GM12865 (cell line): ENCODE results near the gene CUZD1.
"Not testable (repeated sequence)": the region's sequence is repeated elsewhere in the genome, so short reads cannot be mapped to it uniquely, and the experiment has no call there.

Experiments
- DNase-seq: peaks from one replicate; pipeline ENCODE4 v3.0.0; 2010; ENCODE audit warnings: low read depth
- H3K4me3 ChIP-seq: 2 replicates; pipeline ENCODE4 v1.5.1; 2011; ENCODE audit warnings: mild to moderate bottlenecking, low read depth, low read length, control low read depth
- TF ChIP-seq, protein P1 (sequence below): IDR thresholded peaks from 2 replicates; pipeline ENCODE4 v1.5.1; 2011; ENCODE audit warnings: low read length, control low read depth, low read depth, inconsistent platforms; ENCODE audit not compliant: insufficient read depth; ENCODE audit errors: missing control alignments

CUZD1 gene

DNA sequence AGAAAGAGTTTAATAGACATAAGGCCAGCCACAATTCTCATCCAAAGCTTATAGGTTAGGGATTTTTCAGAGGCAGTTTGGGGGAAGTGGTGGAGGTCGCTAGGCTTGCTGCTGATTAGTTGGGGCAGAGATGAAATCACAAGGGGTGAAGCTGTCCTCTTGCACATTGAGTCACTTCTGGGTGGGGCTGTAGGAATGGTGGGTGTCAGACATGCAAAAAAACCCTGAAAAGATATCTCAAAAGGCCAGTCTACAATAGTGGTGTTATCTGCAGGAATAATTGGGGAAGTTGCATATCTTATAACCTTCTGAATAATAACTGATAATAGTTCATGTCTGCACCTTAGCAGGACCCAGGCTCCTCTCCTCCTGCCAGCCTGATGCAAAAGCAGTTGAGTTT is 31.6 kb upstream of the CUZD1 start:
- H3K4me3 ChIP-seq: no peak overlapping the region
- TF ChIP-seq, protein P1, sequence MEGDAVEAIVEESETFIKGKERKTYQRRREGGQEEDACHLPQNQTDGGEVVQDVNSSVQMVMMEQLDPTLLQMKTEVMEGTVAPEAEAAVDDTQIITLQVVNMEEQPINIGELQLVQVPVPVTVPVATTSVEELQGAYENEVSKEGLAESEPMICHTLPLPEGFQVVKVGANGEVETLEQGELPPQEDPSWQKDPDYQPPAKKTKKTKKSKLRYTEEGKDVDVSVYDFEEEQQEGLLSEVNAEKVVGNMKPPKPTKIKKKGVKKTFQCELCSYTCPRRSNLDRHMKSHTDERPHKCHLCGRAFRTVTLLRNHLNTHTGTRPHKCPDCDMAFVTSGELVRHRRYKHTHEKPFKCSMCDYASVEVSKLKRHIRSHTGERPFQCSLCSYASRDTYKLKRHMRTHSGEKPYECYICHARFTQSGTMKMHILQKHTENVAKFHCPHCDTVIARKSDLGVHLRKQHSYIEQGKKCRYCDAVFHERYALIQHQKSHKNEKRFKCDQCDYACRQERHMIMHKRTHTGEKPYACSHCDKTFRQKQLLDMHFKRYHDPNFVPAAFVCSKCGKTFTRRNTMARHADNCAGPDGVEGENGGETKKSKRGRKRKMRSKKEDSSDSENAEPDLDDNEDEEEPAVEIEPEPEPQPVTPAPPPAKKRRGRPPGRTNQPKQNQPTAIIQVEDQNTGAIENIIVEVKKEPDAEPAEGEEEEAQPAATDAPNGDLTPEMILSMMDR: no peak
- no peak for DNase-seq

- TF ChIP-seq, protein P1: no peak
- no peak overlapping the region for H3K4me3 ChIP-seq
- no peak for DNase-seq
Measured at GRCh38 chr10:122876467-122876855, 30.8 kb upstream of the CUZD1 start.

DNA sequence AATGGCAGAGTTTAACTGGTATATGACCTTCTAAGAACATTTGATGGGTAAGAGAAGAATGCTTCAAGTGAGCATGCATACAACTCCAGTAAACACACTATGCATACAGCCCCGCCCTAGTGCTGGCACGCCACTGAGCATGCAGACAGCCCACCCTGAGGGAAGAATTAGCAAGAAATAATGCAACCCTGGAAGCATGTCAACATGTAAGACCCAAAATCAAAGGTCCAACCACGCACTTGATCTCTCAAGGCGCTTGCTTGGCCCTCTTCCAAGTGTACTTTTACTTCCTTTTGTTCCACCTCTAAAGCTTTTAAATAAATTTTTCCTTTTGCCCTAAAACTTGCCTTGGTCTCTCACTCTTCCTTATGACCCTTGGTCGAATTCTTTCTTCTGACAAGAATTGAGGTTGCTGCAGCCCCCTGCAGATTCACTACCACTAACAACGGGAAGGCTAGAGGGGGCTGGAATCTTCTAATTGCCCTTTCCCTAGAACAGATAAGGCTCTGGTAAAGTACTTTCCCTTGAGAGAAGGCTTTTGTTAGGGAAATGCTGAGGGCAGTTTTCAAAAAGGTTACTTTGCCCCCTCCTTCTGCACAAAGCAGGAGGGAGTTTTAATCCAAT is 30.3 kb upstream of the CUZD1 start:
- TF ChIP-seq, protein P1: no peak
- no peak for DNase-seq
- H3K4me3 ChIP-seq: no peak overlapping the region

DNA sequence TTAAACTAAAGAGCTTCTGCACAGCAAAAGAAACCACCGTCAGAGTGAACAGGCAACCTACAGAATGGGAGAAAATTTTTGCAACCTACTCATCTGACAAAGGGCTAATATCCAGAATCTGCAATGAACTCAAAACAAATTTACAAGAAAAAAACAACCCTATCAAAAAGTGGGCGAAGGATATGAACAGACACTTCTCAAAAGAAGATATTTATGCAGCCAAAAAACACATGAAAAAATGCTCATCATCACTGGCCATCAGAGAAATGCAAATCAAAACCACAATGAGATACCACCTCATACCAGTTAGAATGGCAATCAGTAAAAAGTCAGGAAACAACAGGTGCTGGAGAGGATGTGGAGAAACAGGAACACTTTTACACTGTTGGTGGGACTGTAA is 26.3 kb upstream of the CUZD1 start:
- not testable (repeated sequence) for DNase-seq, H3K4me3 ChIP-seq

DNA sequence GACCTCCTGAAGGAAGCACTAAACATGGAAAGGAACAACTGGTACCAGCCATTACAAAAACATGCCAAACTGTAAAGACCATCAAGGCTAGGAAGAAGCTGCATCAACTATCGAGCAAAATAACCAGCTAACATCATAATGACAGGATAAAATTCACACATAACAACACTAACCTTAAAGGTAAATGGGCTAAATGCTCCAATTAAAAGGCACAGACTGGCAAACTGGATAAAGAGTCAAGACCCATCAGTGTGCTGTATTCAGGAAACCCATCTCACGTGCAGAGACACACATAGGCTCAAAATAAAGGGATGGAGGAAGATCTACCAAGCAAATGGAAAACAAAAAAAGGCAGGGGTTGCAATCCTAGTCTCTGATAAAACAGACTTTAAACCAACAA is 23.1 kb upstream of the CUZD1 start:
- DNase-seq: not testable (repeated sequence)

GRCh38 chr10:122866757-122867482 is 21.3 kb upstream of the CUZD1 start:
- not testable (repeated sequence) for H3K4me3 ChIP-seq, DNase-seq

More for the DNA sequence above, 23.1 kb upstream of the CUZD1 start:
- not testable (repeated sequence) for H3K4me3 ChIP-seq

DNA sequence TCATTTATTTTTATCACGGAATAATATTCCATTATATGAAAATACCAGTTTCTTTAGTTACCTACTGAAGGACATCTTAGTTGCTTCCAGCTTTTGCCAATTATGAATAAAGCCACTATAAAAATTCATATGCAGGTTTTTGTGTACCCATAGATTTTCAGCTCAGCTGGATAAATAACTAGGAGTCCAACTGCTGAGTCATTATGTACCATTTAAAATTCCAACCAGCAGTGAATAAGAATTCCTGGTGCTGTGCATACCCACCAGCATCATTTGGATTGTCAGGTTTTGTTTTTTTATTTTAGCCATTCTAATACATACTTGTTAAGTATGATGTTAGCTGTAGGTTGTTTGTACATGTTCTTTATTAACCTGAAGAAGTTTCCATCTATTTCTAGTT is 19.2 kb upstream of the CUZD1 start:
- no peak overlapping the region for H3K4me3 ChIP-seq
- no peak for DNase-seq
- TF ChIP-seq, protein P1: no peak

DNA sequence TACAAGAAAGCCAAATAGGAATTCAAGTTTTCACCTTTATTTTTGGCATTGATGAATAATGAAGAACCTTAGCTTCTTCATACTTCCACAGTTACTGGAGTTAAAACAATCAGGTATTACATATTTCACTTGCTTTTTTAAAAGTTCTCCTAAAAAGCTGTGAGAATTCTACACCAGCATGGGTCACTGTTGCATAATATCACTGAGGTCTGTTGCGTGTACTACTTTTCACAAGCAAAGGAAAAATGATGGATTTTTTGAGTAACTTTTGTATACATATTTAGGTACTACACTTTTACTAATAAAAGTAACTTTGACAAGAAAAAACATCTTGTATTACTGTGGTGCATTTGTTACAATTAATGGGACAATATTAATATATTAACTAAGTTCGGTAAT is 18.5 kb upstream of the CUZD1 start:
- DNase-seq: no peak
- H3K4me3 ChIP-seq: no peak overlapping the region
- TF ChIP-seq, protein P1: no peak
